22Rv1 (cell line): ENCODE results near the gene DMBX1.

Source experiments
- CTCF ChIP-seq: fragments of 450-650 bp; IDR thresholded peaks from 2 replicates; pipeline ENCODE4 v1.5.1; 2017; ENCODE audit warnings: mild to moderate bottlenecking
- ZFX ChIP-seq: fragments of 450-650 bp; IDR thresholded peaks from 2 replicates; pipeline ENCODE4 v1.6.1; 2017; ENCODE audit warnings: antibody characterized with exemption, borderline replicate concordance

- no peak for TF ChIP-seq CTCF
- TF ChIP-seq ZFX: no peak
Observed at GRCh38 chr1:46458190-46458589, 31.4 kb upstream of the DMBX1 start.
